CD14-positive monocyte (primary cell): ENCODE measurements around the gene KCNT1. TPM values are rescaled to one million over a fixed set of nuclear protein-coding genes. Genes with fewer than 3 reads are reported as not detected.

ENCODE experiments used
- DNase-seq, 3 donors: peaks; one replicate each; pipeline ENCODE4 v3.0.0-alpha.2; 2011 to 2022
- H2AFZ ChIP-seq: 2 replicates; pipeline ENCODE4 v1.6.0; 2012; ENCODE audit warnings: mild to moderate bottlenecking, low read depth, low read length, inconsistent platforms; ENCODE audit not compliant: insufficient read depth, poor library complexity, severe bottlenecking
- H3K27ac ChIP-seq, 2 donors: 1 replicate in 1 of 2; 2 replicates in 1 of 2; pipeline ENCODE4 v1.5.1; 2012 to 2013; ENCODE audit warnings: low read length in 2 of 2, control low read depth in 1 of 2, inconsistent platforms in 1 of 2, low read depth in 1 of 2, mild to moderate bottlenecking in 1 of 2
- H3K27me3 ChIP-seq, 2 donors: one replicate each; pipeline versions ENCODE4 v1.6.0 to v1.6.1; 2011 to 2013; ENCODE audit warnings: low read length in 2 of 2; ENCODE audit not compliant: control insufficient read depth in 2 of 2, insufficient read depth in 2 of 2
- H3K36me3 ChIP-seq, 2 donors: replicated peaks in 1 of 2; 1 replicate in 1 of 2; 2 replicates in 1 of 2; pipeline versions ENCODE4 v1.5.1 to v1.6.1; 2012 to 2013; ENCODE audit warnings: low read length in 2 of 2, control low read depth in 1 of 2, inconsistent platforms in 1 of 2, mild to moderate bottlenecking in 1 of 2; ENCODE audit not compliant: insufficient read depth in 2 of 2, control insufficient read depth in 1 of 2
- H3K4me1 ChIP-seq, 2 donors: 1 replicate in 1 of 2; 2 replicates in 1 of 2; pipeline versions ENCODE4 v1.5.1 to v1.6.1; 2012 to 2013; ENCODE audit warnings: low read length in 2 of 2, control low read depth in 1 of 2, inconsistent platforms in 1 of 2, mild to moderate bottlenecking in 1 of 2, moderate library complexity in 1 of 2; ENCODE audit not compliant: insufficient read depth in 2 of 2, control insufficient read depth in 1 of 2
- H3K4me2 ChIP-seq: replicated peaks from 2 replicates; pipeline ENCODE3; 2012; ENCODE audit warnings: low read length, moderate library complexity, mild to moderate bottlenecking; ENCODE audit not compliant: poor library complexity, severe bottlenecking; ENCODE audit errors: extremely low read depth
- H3K4me3 ChIP-seq, 3 experiments: fragments of 200-600 bp in 1 of 3; sonication (generic) in 1 of 3; replicated peaks in 1 of 3; 1 replicate in 2 of 3; 2 replicates in 1 of 3; pipeline ENCODE4 v1.5.1; 2011 to 2013; ENCODE audit warnings: low read length in 3 of 3, mild to moderate bottlenecking in 3 of 3, control low read depth in 2 of 3, low read depth in 2 of 3, inconsistent platforms in 1 of 3, moderate library complexity in 1 of 3
- H3K79me2 ChIP-seq: 2 replicates; pipeline ENCODE4 v1.6.0; 2012; ENCODE audit warnings: mild to moderate bottlenecking, control low read depth, inconsistent platforms, low read length, moderate library complexity; ENCODE audit not compliant: insufficient read depth
- H3K9ac ChIP-seq: 2 replicates; pipeline ENCODE4 v1.6.0; 2017; ENCODE audit warnings: low read length, mild to moderate bottlenecking; ENCODE audit not compliant: insufficient read depth, poor library complexity, severe bottlenecking
- H3K9me3 ChIP-seq, 2 donors: replicated peaks in 1 of 2; 1 replicate in 1 of 2; 2 replicates in 1 of 2; pipeline versions ENCODE4 v1.5.1 to v1.6.1; 2012 to 2013; ENCODE audit warnings: low read length in 2 of 2, control low read depth in 1 of 2; ENCODE audit not compliant: control insufficient read depth in 1 of 2, insufficient read depth in 1 of 2
- H4K20me1 ChIP-seq: 2 replicates; pipeline ENCODE4 v1.6.0; 2012; ENCODE audit warnings: mild to moderate bottlenecking, low read length, control low read depth, moderate library complexity; ENCODE audit not compliant: insufficient read depth
- H3K27ac Mint-ChIP-seq, 7 donors: one replicate each; pipeline ENCODE4 v1.8.0; 2020; ENCODE audit warnings: mild to moderate bottlenecking in 7 of 7, mixed read lengths in 7 of 7, moderate library complexity in 6 of 7, inconsistent platforms in 2 of 7
- H3K27me3 Mint-ChIP-seq, 3 donors: one replicate each; pipeline ENCODE4 v1.8.0; 2021 to 2022; ENCODE audit warnings: low read depth in 3 of 3, mild to moderate bottlenecking in 3 of 3, mixed read lengths in 3 of 3, moderate library complexity in 3 of 3, inconsistent platforms in 1 of 3
- H3K36me3 Mint-ChIP-seq, 2 donors: one replicate each; pipeline ENCODE4 v1.8.0; 2020; ENCODE audit warnings: mixed read lengths in 2 of 2, inconsistent platforms in 1 of 2, mild to moderate bottlenecking in 1 of 2
- H3K4me1 Mint-ChIP-seq: one replicate; pipeline ENCODE4 v1.8.0; 2020; ENCODE audit warnings: mild to moderate bottlenecking, mixed read lengths
- H3K4me3 Mint-ChIP-seq, 2 donors: one replicate each; pipeline ENCODE4 v1.8.0; 2020; ENCODE audit warnings: mild to moderate bottlenecking in 2 of 2, mixed read lengths in 2 of 2, moderate library complexity in 1 of 2
- H3K9me3 Mint-ChIP-seq, 7 donors: one replicate each; pipeline ENCODE4 v1.8.0; 2020 to 2022; ENCODE audit warnings: mixed read lengths in 7 of 7, mild to moderate bottlenecking in 6 of 7, moderate library complexity in 6 of 7, inconsistent platforms in 2 of 7
- WGBS: methylation state at CpG from one replicate; pipeline ENCODE4 v1.1.5; 2013; ENCODE audit warnings: missing lambda C conversion rate; ENCODE audit not compliant: insufficient coverage; 5-methylcytosine and 5-hydroxymethylcytosine counted together
- intact Hi-C, 2 donors: fragments of 100-400 bp; cut with micrococcal nuclease; formaldehyde crosslinking; loops; one replicate each; pipeline versions ENCODE4 v1.15.0 to v1.15.1; 2023
- polyA plus RNA-seq, 3 donors: library from polyadenylated mRNA; depleted of rRNA in 1 of 3; unstranded in 2 of 3; stranded (reverse) in 1 of 3; fragments of 300-500 nt in 2 of 3; fragments of >200 nt in 1 of 3; fragmentation: Illumina TruSeq in 2 of 3; gene quantifications; 1 replicate in 2 of 3; 2 replicates in 1 of 3; pipeline ENCODE4 v1.2.3, GENCODE V29; 2012 to 2021
- TF ChIP-seq, protein P1 (sequence below): fragments of 200-600 bp; IDR thresholded peaks from one replicate; pipeline ENCODE4 v1.8.0; 2022; ENCODE audit warnings: antibody characterized with exemption, mild to moderate bottlenecking

KCNT1 gene
- polyA plus RNA-seq, 3 donors, result not detected

DNA sequence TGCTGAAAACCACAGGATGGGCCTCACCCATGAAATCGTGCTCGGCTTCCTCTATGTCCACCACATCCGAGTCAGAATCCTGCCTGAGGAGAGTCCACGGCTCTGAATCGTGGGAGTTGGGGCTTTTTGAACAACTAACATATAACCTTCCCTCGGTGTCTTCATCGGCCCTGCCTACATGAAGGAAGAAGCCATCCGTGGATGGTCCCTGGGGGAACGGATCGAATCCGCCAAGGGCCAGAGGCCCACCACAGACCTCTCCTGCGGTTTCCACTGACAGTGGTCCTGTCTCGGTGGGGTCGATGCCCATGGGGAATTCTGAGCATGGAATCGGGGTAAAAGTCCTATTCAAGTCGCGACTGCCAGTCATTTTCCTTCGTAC is 120.4 kb downstream of the KCNT1 start:
- DNase-seq, result no peak
- Histone ChIP-seq H3K9ac (no peak overlapping the region), H3K27ac (no peak overlapping the region), H3K4me3 (no peak overlapping the region), H3K4me1 (no peaks in the 10 kb centered on the region), H2AFZ (no peak overlapping the region), H3K9me3 (no peaks in the 10 kb centered on the region), H4K20me1 (no peaks in the 10 kb centered on the region), H3K79me2 (no peaks in the 10 kb centered on the region), H3K4me2 (no peak overlapping the region), H3K36me3 (peaks cover 86 to 100% of the 10 kb centered on the region in 2 donors), H3K27me3 (no peaks in the 10 kb centered on the region)
- TF ChIP-seq, protein P1, sequence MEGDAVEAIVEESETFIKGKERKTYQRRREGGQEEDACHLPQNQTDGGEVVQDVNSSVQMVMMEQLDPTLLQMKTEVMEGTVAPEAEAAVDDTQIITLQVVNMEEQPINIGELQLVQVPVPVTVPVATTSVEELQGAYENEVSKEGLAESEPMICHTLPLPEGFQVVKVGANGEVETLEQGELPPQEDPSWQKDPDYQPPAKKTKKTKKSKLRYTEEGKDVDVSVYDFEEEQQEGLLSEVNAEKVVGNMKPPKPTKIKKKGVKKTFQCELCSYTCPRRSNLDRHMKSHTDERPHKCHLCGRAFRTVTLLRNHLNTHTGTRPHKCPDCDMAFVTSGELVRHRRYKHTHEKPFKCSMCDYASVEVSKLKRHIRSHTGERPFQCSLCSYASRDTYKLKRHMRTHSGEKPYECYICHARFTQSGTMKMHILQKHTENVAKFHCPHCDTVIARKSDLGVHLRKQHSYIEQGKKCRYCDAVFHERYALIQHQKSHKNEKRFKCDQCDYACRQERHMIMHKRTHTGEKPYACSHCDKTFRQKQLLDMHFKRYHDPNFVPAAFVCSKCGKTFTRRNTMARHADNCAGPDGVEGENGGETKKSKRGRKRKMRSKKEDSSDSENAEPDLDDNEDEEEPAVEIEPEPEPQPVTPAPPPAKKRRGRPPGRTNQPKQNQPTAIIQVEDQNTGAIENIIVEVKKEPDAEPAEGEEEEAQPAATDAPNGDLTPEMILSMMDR, result no peak
- Mint-ChIP-seq H3K27ac (no peak overlapping the region), H3K36me3 (peaks cover 94 to 98% of the 10 kb centered on the region in 2 donors), H3K4me3 (no peak overlapping the region), H3K27me3 (no peaks in the 10 kb centered on the region), H3K4me1 (no peaks in the 10 kb centered on the region), H3K9me3 (peaks cover 0 to 3% (median 0%) of the 10 kb centered on the region in 7 donors)
- intact Hi-C loops, result no loop called here
- WGBS, result 93% methylated on average over 17 of the region's 18 CpGs

DNA sequence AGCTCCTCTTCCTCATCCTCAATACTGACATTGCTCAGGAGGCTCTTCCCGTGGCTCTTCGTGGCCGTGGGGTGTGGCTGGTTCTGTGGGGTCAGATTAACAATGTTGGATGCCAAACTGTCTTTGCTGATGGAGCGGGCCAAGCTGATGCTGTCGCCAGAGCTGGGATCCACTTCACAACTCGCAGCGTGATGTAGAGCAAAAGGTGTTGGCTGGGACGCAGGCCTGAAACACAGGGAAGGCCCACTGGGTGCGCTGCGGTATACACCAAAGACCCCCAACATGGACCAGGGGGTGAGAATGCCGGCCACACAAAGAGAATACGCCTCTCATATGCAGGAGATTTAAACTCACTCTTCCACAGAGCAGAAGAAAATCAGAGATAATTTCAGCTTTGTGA is 121.1 kb downstream of the KCNT1 start:
- Histone ChIP-seq H3K27ac (no peak overlapping the region), H3K4me1 (no peaks in the 10 kb centered on the region), H2AFZ (no peak overlapping the region), H3K4me3 (no peak overlapping the region), H4K20me1 (peaks cover under 1% of the 10 kb centered on the region), H3K9me3 (peaks cover 0 to under 1% of the 10 kb centered on the region in 2 donors), H3K27me3 (no peaks in the 10 kb centered on the region), H3K9ac (no peak overlapping the region), H3K36me3 (peaks cover 79 to 100% of the 10 kb centered on the region in 2 donors), H3K79me2 (no peaks in the 10 kb centered on the region), H3K4me2 (no peak overlapping the region)
- H3K9me3 Mint-ChIP-seq, result peaks cover 0 to 3% (median 0%) of the 10 kb centered on the region in 7 donors
- no peak overlapping the region for H3K4me3 Mint-ChIP-seq
- H3K27me3 Mint-ChIP-seq, result no peaks in the 10 kb centered on the region
- TF ChIP-seq, protein P1, result no peak
- H3K36me3 Mint-ChIP-seq, result peaks cover 89 to 94% of the 10 kb centered on the region in 2 donors
- H3K27ac Mint-ChIP-seq, result no peak overlapping the region
- H3K4me1 Mint-ChIP-seq, result no peaks in the 10 kb centered on the region
- intact Hi-C loops, result no loop called here
- no peak for DNase-seq
- WGBS, result over 99% methylated on average over 9 of the region's 12 CpGs
